Activated CD8-positive, alpha-beta memory T cell treated with anti-CD3 and anti-CD28 coated beads, Interleukin-2, amount 10 ng/mL, durations not matched to agents 7 days and 5 days (primary cell): ENCODE measurements around the gene HS3ST6. TPM values are rescaled to one million over a fixed set of nuclear protein-coding genes. Genes with fewer than 3 reads are reported as not detected.
A peak's percentile ranks its signal among the peaks of the same experiment; 100 is the strongest.
"Not testable (repeated sequence)": the region's sequence is repeated elsewhere in the genome, so short reads cannot be mapped to it uniquely, and the experiment has no call there.

Experiments
- ATAC-seq: fragments of 150-1000 bp; cut with Tn5 transposase; one replicate; pipeline ENCODE4 v1.10.0; 2021; ENCODE audit warnings: moderate library complexity
- CTCF ChIA-PET: fragments of 350-600 bp; sonication (Branson Sonifier 250); formaldehyde crosslinking; loops from one replicate; lab custom pipeline; 2021; ENCODE audit warnings: antibody characterized with exemption; lab: Charles Lee
- DNase-seq: peaks from one replicate; pipeline ENCODE4 v3.0.0-alpha.2; 2020
- H3K27ac Mint-ChIP-seq: one replicate; pipeline ENCODE4 v1.8.0; 2021; ENCODE audit warnings: mild to moderate bottlenecking, mixed read lengths
- H3K27me3 Mint-ChIP-seq: one replicate; pipeline ENCODE4 v1.8.0; 2021; ENCODE audit warnings: mixed read lengths
- H3K36me3 Mint-ChIP-seq: one replicate; pipeline ENCODE4 v1.8.0; 2021; ENCODE audit warnings: mild to moderate bottlenecking, mixed read lengths
- H3K4me1 Mint-ChIP-seq: one replicate; pipeline ENCODE4 v1.8.0; 2021; ENCODE audit warnings: mixed read lengths
- H3K4me3 Mint-ChIP-seq: one replicate; pipeline ENCODE4 v1.8.0; 2021; ENCODE audit warnings: mild to moderate bottlenecking, moderate library complexity, mixed read lengths
- H3K9me3 Mint-ChIP-seq: one replicate; pipeline ENCODE4 v1.8.0; 2022; ENCODE audit warnings: low read depth, mixed read lengths
- total RNA-seq, 2 experiments: library from RNA; stranded (reverse); gene quantifications; one replicate each; pipeline ENCODE4 v1.2.3, GENCODE V29; 2021

HS3ST6 gene
- total RNA-seq, 2 experiments from 2014 or later, result not detected

- H3K4me1 Mint-ChIP-seq, result peaks cover 43% of the 10 kb centered on the region
- H3K4me3 Mint-ChIP-seq, result peak overlapping the region; percentile 88
- H3K27ac Mint-ChIP-seq, result peak overlapping the region; percentile 94
- peak; percentile 0 for ATAC-seq
- CTCF ChIA-PET, result interaction anchor here (2.9 kb wide), 1 partner anchor 45 kb away, joined by 10 read pairs; no protein-coding TSS in a partner anchor
- H3K9me3 Mint-ChIP-seq, result no peaks in the 10 kb centered on the region
- H3K27me3 Mint-ChIP-seq, result peaks cover 2% of the 10 kb centered on the region
- no peak for DNase-seq
- H3K36me3 Mint-ChIP-seq, result peaks cover 29% of the 10 kb centered on the region
Observed at GRCh38 chr16:1958715-1959268, 40.6 kb upstream of the HS3ST6 start.

- CTCF ChIA-PET, result interaction anchor here (0.9 to 1.6 kb wide), 2 partner anchors 15 to 24 kb away, joined by 3 to 4 read pairs; partner anchors contain the start of genes MSRB1 and NOXO1
- Mint-ChIP-seq H3K36me3 (peaks cover 22% of the 10 kb centered on the region), H3K4me1 (peaks cover 36% of the 10 kb centered on the region)
Observed at GRCh38 chr16:1958143-1958491, 39.9 kb upstream of the HS3ST6 start.

GRCh38 chr16:1957434-1958142 lies 39.4 kb upstream of the HS3ST6 start:
- not testable (repeated sequence) for H3K27ac Mint-ChIP-seq, ATAC-seq, DNase-seq, H3K27me3 Mint-ChIP-seq, H3K4me3 Mint-ChIP-seq, H3K9me3 Mint-ChIP-seq
- CTCF ChIA-PET, result interaction anchor here (0.9 to 1.6 kb wide), 2 partner anchors 15 to 24 kb away, joined by 3 to 4 read pairs; partner anchors contain the start of genes MSRB1 and NOXO1
- H3K4me1 Mint-ChIP-seq, result peaks cover 32% of the 10 kb centered on the region
- peaks cover 17% of the 10 kb centered on the region for H3K36me3 Mint-ChIP-seq

More at GRCh38 chr16:1958143-1958491, 39.9 kb upstream of the HS3ST6 start:
- ATAC-seq, H3K27ac Mint-ChIP-seq, DNase-seq, H3K9me3 Mint-ChIP-seq, H3K27me3 Mint-ChIP-seq, H3K4me3 Mint-ChIP-seq: not testable (repeated sequence)

GRCh38 chr16:1953734-1954133 lies 35.5 kb upstream of the HS3ST6 start:
- no peaks in the 10 kb centered on the region for H3K36me3 Mint-ChIP-seq
- no peak for DNase-seq
- peaks cover 5% of the 10 kb centered on the region for H3K4me1 Mint-ChIP-seq
- ATAC-seq, result no peak
- H3K9me3 Mint-ChIP-seq, result no peaks in the 10 kb centered on the region
- CTCF ChIA-PET, result no interaction called here
- peaks cover 2% of the 10 kb centered on the region for H3K27me3 Mint-ChIP-seq
- no peak overlapping the region for H3K4me3 Mint-ChIP-seq
- no peak overlapping the region for H3K27ac Mint-ChIP-seq

GRCh38 chr16:1950559-1950958 lies 32.3 kb upstream of the HS3ST6 start:
- no peak overlapping the region for H3K4me3 Mint-ChIP-seq
- H3K27ac Mint-ChIP-seq, result no peak overlapping the region
- DNase-seq (no peak), ATAC-seq (no peak)
- H3K36me3 Mint-ChIP-seq, result no peaks in the 10 kb centered on the region
- no peaks in the 10 kb centered on the region for H3K9me3 Mint-ChIP-seq
- no peaks in the 10 kb centered on the region for H3K27me3 Mint-ChIP-seq
- CTCF ChIA-PET, result interaction anchor here (1.2 kb wide), 2 partner anchors 35 to 54 kb away, joined by 3 read pairs; no protein-coding TSS in a partner anchor
- H3K4me1 Mint-ChIP-seq, result peaks cover 2% of the 10 kb centered on the region

GRCh38 chr16:1950047-1950446 lies 31.8 kb upstream of the HS3ST6 start:
- H3K4me1 Mint-ChIP-seq, result peaks cover 2% of the 10 kb centered on the region
- no peaks in the 10 kb centered on the region for H3K9me3 Mint-ChIP-seq
- DNase-seq, result no peak
- no peak for ATAC-seq
- no peaks in the 10 kb centered on the region for H3K27me3 Mint-ChIP-seq
- CTCF ChIA-PET, result interaction anchor here (1.2 kb wide), 1 partner anchor 35 kb away, joined by 3 read pairs; no protein-coding TSS in a partner anchor
- no peak overlapping the region for H3K27ac Mint-ChIP-seq
- no peaks in the 10 kb centered on the region for H3K36me3 Mint-ChIP-seq
- no peak overlapping the region for H3K4me3 Mint-ChIP-seq

- Mint-ChIP-seq H3K4me1 (peaks cover 5% of the 10 kb centered on the region), H3K27ac (no peak overlapping the region), H3K4me3 (no peak overlapping the region), H3K9me3 (no peaks in the 10 kb centered on the region), H3K36me3 (no peaks in the 10 kb centered on the region), H3K27me3 (no peaks in the 10 kb centered on the region)
- DNase-seq, result no peak
- ATAC-seq, result no peak
- CTCF ChIA-PET, result interaction anchor here (1.2 kb wide), 1 partner anchor 36 kb away, joined by 3 read pairs; no protein-coding TSS in a partner anchor
Observed at GRCh38 chr16:1949507-1949906, 31.3 kb upstream of the HS3ST6 start.

- no peak for DNase-seq
- H3K36me3 Mint-ChIP-seq, result no peaks in the 10 kb centered on the region
- no peak for ATAC-seq
- CTCF ChIA-PET, result no interaction called here
- H3K9me3 Mint-ChIP-seq, result no peaks in the 10 kb centered on the region
- peaks cover 17% of the 10 kb centered on the region for H3K4me1 Mint-ChIP-seq
- H3K27me3 Mint-ChIP-seq, result no peaks in the 10 kb centered on the region
- no peak overlapping the region for H3K27ac Mint-ChIP-seq
- no peak overlapping the region for H3K4me3 Mint-ChIP-seq
Observed at GRCh38 chr16:1947369-1947670, 29.1 kb upstream of the HS3ST6 start.

- no peak for ATAC-seq
- Mint-ChIP-seq H3K36me3 (no peaks in the 10 kb centered on the region), H3K4me1 (peaks cover 23% of the 10 kb centered on the region), H3K27ac (no peak overlapping the region), H3K27me3 (no peaks in the 10 kb centered on the region), H3K4me3 (no peak overlapping the region), H3K9me3 (no peaks in the 10 kb centered on the region)
- DNase-seq, result no peak
- CTCF ChIA-PET, result no interaction called here
Observed at GRCh38 chr16:1946495-1947368, 28.5 kb upstream of the HS3ST6 start.

- Mint-ChIP-seq H3K4me1 (peaks cover 26% of the 10 kb centered on the region), H3K27me3 (no peaks in the 10 kb centered on the region), H3K27ac (no peak overlapping the region), H3K9me3 (no peaks in the 10 kb centered on the region), H3K4me3 (no peak overlapping the region), H3K36me3 (no peaks in the 10 kb centered on the region)
- DNase-seq (no peak), ATAC-seq (no peak)
- CTCF ChIA-PET, result interaction anchor here (0.8 to 1.2 kb wide), 2 partner anchors 17 to 20 kb away, joined by 3 read pairs; no protein-coding TSS in a partner anchor
Observed at GRCh38 chr16:1945559-1946391, 27.6 kb upstream of the HS3ST6 start.

- peaks cover 26% of the 10 kb centered on the region for H3K4me1 Mint-ChIP-seq
- H3K36me3 Mint-ChIP-seq, result no peaks in the 10 kb centered on the region
- H3K9me3 Mint-ChIP-seq, result no peaks in the 10 kb centered on the region
- H3K4me3 Mint-ChIP-seq, result peak overlapping the region; percentile 82
- peak overlapping the region; percentile 78 for H3K27ac Mint-ChIP-seq
- ATAC-seq (no peak), DNase-seq (no peak)
- H3K27me3 Mint-ChIP-seq, result no peaks in the 10 kb centered on the region
- CTCF ChIA-PET, result interaction anchor here (1.2 to 1.7 kb wide), 3 partner anchors 15 to 967 kb away, joined by 3 to 5 read pairs (median 4); partner anchors contain the start of genes FLYWCH1 and NDUFB10
Observed at GRCh38 chr16:1944612-1945199, 26.5 kb upstream of the HS3ST6 start.
